Hippocampal formation (tissue), 2 donors: ENCODE measurements around the gene E4F1.
"Not testable (repeated sequence)": the region's sequence is repeated elsewhere in the genome, so short reads cannot be mapped to it uniquely, and the experiment has no call there.

ENCODE experiments used
- DNase-seq, 2 donors: peaks; one replicate each; lab custom pipeline; 2025; lab: John Stamatoyannopoulos, UW

E4F1 gene

GRCh38 chr16:2230376-2230775 is 7.0 kb downstream of the E4F1 start:
- DNase-seq = no peak

- no peak for DNase-seq
Measured at GRCh38 chr16:2231016-2231931, 7.9 kb downstream of the E4F1 start.

GRCh38 chr16:2232094-2232990 is 9.0 kb downstream of the E4F1 start:
- no peak for DNase-seq

- DNase-seq = no peak
Measured at GRCh38 chr16:2233046-2233775, 9.8 kb downstream of the E4F1 start.

GRCh38 chr16:2233872-2234812 is 10.8 kb downstream of the E4F1 start:
- DNase-seq = no peak

GRCh38 chr16:2234813-2235170 is 11.4 kb downstream of the E4F1 start:
- no peak for DNase-seq

GRCh38 chr16:2235234-2235651 is 11.9 kb downstream of the E4F1 start:
- no peak for DNase-seq

- no peak for DNase-seq
Measured at GRCh38 chr16:2235695-2236336, 12.4 kb downstream of the E4F1 start.

- DNase-seq = no peak
Measured at GRCh38 chr16:2236337-2237101, 13.1 kb downstream of the E4F1 start, which contains the start of gene DNASE1L2. Gene DNASE1L2 (plus strand): TSS chr16:2236444. CDS start chr16:2236817, 373 bp downstream.

GRCh38 chr16:2237102-2237482 is 13.7 kb downstream of the E4F1 start:
- no peak for DNase-seq

- no peak for DNase-seq
Measured at GRCh38 chr16:2237493-2238149, 14.2 kb downstream of the E4F1 start.

- no peak for DNase-seq
Measured at GRCh38 chr16:2238150-2238837, 14.9 kb downstream of the E4F1 start.

GRCh38 chr16:2238838-2239675 is 15.7 kb downstream of the E4F1 start:
- no peak for DNase-seq

GRCh38 chr16:2240331-2240730 is 16.9 kb downstream of the E4F1 start:
- not testable (repeated sequence) for DNase-seq

GRCh38 chr16:2242598-2242997 is 19.2 kb downstream of the E4F1 start:
- DNase-seq = no peak

- DNase-seq = no peak
Measured at GRCh38 chr16:2243031-2243528, 19.7 kb downstream of the E4F1 start.

GRCh38 chr16:2243781-2244180 is 20.4 kb downstream of the E4F1 start:
- no peak for DNase-seq
